K562 (cell line): ENCODE results near the gene SERPIND1. TPM values are rescaled to one million over a fixed set of nuclear protein-coding genes. Genes with fewer than 3 reads are reported as not detected.

Experiments
- CBFB ChIP-seq: sonication (generic); formaldehyde crosslinking; IDR thresholded peaks from 2 replicates; pipeline ENCODE4 v1.4.0; 2020; ENCODE audit warnings: mild to moderate bottlenecking, missing genetic modification reagents
- CLOCK ChIP-seq: fragments of 250-450 bp; sonication (Bioruptor Pico); IDR thresholded peaks from 2 replicates; pipeline ENCODE4 v1.4.0; 2020; ENCODE audit warnings: mild to moderate bottlenecking, moderate library complexity, borderline replicate concordance
- CTBP1 ChIP-seq: fragments of 450-650 bp; IDR thresholded peaks from 2 replicates; pipeline ENCODE4 v1.6.1; 2016; ENCODE audit warnings: borderline replicate concordance
- CTCF ChIP-seq, 3 experiments: IDR thresholded peaks in 2 of 3; conservative IDR thresholded peaks in 1 of 3; 2 replicates each; pipeline ENCODE4 v1.5.1; 2011 to 2012; ENCODE audit warnings: low read length in 3 of 3, mild to moderate bottlenecking in 3 of 3, control low read depth in 2 of 3, improper control_type of control experiment in 1 of 3, inconsistent platforms in 1 of 3, low read depth in 1 of 3, mixed read lengths in 1 of 3, moderate library complexity in 1 of 3; ENCODE audit not compliant: insufficient read depth in 2 of 3
- ELK3 ChIP-seq: fragments of 450-650 bp; formaldehyde crosslinking; IDR thresholded peaks from 2 replicates; pipeline ENCODE4 v1.4.0; 2020; ENCODE audit warnings: mild to moderate bottlenecking
- ESRRA ChIP-seq: fragments of 450-650 bp; IDR thresholded peaks from 2 replicates; pipeline ENCODE4 v1.6.1; 2014; ENCODE audit warnings: low read depth, mild to moderate bottlenecking, moderate library complexity, borderline replicate concordance
- GMEB1 ChIP-seq: fragments of 250-450 bp; sonication (Bioruptor Pico); IDR thresholded peaks from 2 replicates; pipeline ENCODE4 v1.4.0; 2020; ENCODE audit warnings: mild to moderate bottlenecking
- NFATC3 ChIP-seq: fragments of 450-650 bp; IDR thresholded peaks from 2 replicates; pipeline ENCODE4 v1.6.1; 2017; ENCODE audit warnings: mild to moderate bottlenecking
- POLR2H ChIP-seq: IDR thresholded peaks from 2 replicates; pipeline ENCODE4 v1.6.1; 2016; ENCODE audit warnings: missing genetic modification characterization, low read depth, mild to moderate bottlenecking, control low read depth, missing compliant biosample characterization, moderate library complexity
- PTTG1 ChIP-seq: fragments of 450-650 bp; IDR thresholded peaks from 2 replicates; pipeline ENCODE4 v1.6.1; 2016; ENCODE audit warnings: low read depth, mild to moderate bottlenecking, missing genetic modification characterization, missing compliant biosample characterization
- SNAPC5 ChIP-seq: fragments of 250-450 bp; sonication (Bioruptor Pico); IDR thresholded peaks from 2 replicates; pipeline ENCODE4 v1.8.0; 2021; ENCODE audit warnings: moderate library complexity, mild to moderate bottlenecking, inconsistent platforms
- SRSF3 ChIP-seq: fragments of 200-400 bp; formaldehyde crosslinking; IDR thresholded peaks from 2 replicates; pipeline ENCODE4 v1.6.1; 2016; ENCODE audit warnings: mild to moderate bottlenecking, low read length, moderate library complexity; ENCODE audit not compliant: insufficient read depth
- ZBTB34 ChIP-seq: fragments of 250-450 bp; sonication (Bioruptor Pico); IDR thresholded peaks from 2 replicates; pipeline ENCODE4 v1.8.0; 2021; ENCODE audit warnings: mild to moderate bottlenecking, moderate library complexity
- ZKSCAN1 ChIP-seq: fragments of 150-350 bp; IDR thresholded peaks from 2 replicates; pipeline ENCODE4 v1.6.1; 2016; ENCODE audit warnings: low read depth, low read length
- ZNF408 ChIP-seq: fragments of 250-450 bp; sonication (Bioruptor Pico); IDR thresholded peaks from 2 replicates; pipeline ENCODE4 v1.4.0; 2020; ENCODE audit warnings: low read depth, mild to moderate bottlenecking, moderate library complexity
- ZNF707 ChIP-seq: fragments of 250-450 bp; sonication (Bioruptor Pico); conservative IDR thresholded peaks from 2 replicates; pipeline ENCODE4 v1.8.0; 2022; ENCODE audit warnings: inconsistent platforms, mild to moderate bottlenecking, moderate library complexity
- polyA plus RNA-seq, 8 experiments: library from polyadenylated mRNA; depleted of rRNA in 4 of 8; stranded (reverse) in 5 of 8; unstranded in 3 of 8; fragments of >200 nt; fragmentation: Nextera tagmentation in 2 of 8; fragmentation: Illumina TruSeq in 1 of 8; extraction: Ambion mirVana in 2 of 8; extraction: Trizol in 1 of 8; gene quantifications; 2 replicates each; pipeline versions ENCODE4 v1.2.1 to v1.2.3, GENCODE V29; 2011 to 2014; ENCODE audit warnings: inconsistent platforms in 1 of 8, missing spikeins in 1 of 8
- total RNA-seq, 7 experiments: library from RNA; depleted of rRNA in 6 of 7; stranded (reverse); fragments of >200 nt in 6 of 7; fragmentation: Illumina TruSeq in 2 of 7; extraction: Trizol in 2 of 7; gene quantifications; 2 replicates each; pipeline versions ENCODE4 v1.2.1 to v1.2.3, GENCODE V29; 2011 to 2021; ENCODE audit warnings: low replicate concordance in 1 of 7

The SERPIND1 gene
- total and polyA plus RNA-seq, 9 of the 15 experiments (the other 6 are each of a cell fraction or from before 2014, with no cell fraction given) = 0.04 to 0.11 (median 0.09) TPM; not detected in 6

- TF ChIP-seq CLOCK (CRISPR knock-in tag) (no peak), ZNF408 (CRISPR knock-in tag) (no peak), CTCF (IDR thresholded peaks at IDR 0.05 in 2 of 3, conservative IDR thresholded peaks at IDR 0.05 in 1 of 3; ENCODE audit: insufficient read depth in 2 of 3, low read depth in 1 of 3, low read length in 3 of 3) (0 out of 6 replicates have a peak, but pooled peaks of 1 of the 3 experiments have one; percentile 5), POLR2H (tag) (no peak), ZBTB34 (CRISPR knock-in tag) (no peak), ZNF707 (CRISPR knock-in tag) (no peak), GMEB1 (CRISPR knock-in tag) (no peak), PTTG1 (tag) (no peak), NFATC3 (no peak), ELK3 (CRISPR knock-in tag) (no peak), ESRRA (no peak), CBFB (no peak), SRSF3 (no peak), CTBP1 (no peak), ZKSCAN1 (no peak), SNAPC5 (CRISPR knock-in tag) (no peak)
Measured at GRCh38 chr22:20816559-20816958, 42.6 kb downstream of the SERPIND1 start (continued).
